Thyroid gland (tissue), 4 donors: ENCODE measurements around the gene SLC38A2. TPM values are rescaled to one million over a fixed set of nuclear protein-coding genes. Genes with fewer than 3 reads are reported as not detected.

Experiments used
- DNase-seq, 2 donors: peaks; one replicate each; pipeline ENCODE4 v3.0.0-alpha.2; 2019
- H3K27ac ChIP-seq, 3 donors: fragments of 200-600 bp; sonication (generic); 1 replicate in 2 of 3; 2 replicates in 1 of 3; pipeline ENCODE4 v1.5.1; 2016 to 2019; ENCODE audit warnings: mild to moderate bottlenecking in 1 of 3, moderate library complexity in 1 of 3
- H3K27me3 ChIP-seq: fragments of 200-600 bp; sonication (generic); one replicate; pipeline ENCODE4 v1.5.1; 2019
- H3K36me3 ChIP-seq, 2 donors: fragments of 200-600 bp; sonication (generic); one replicate each; pipeline ENCODE4 v1.5.1; 2016 to 2019
- H3K4me1 ChIP-seq, 2 donors: fragments of 200-600 bp; sonication (generic); one replicate each; pipeline ENCODE4 v1.5.1; 2017 to 2019
- H3K4me3 ChIP-seq, 3 donors: fragments of 200-600 bp; sonication (generic); replicated peaks in 1 of 3; 1 replicate in 2 of 3; 2 replicates in 1 of 3; pipeline ENCODE4 v1.5.1; 2016; ENCODE audit warnings: mild to moderate bottlenecking in 1 of 3
- H3K9me3 ChIP-seq: fragments of 200-600 bp; sonication (generic); one replicate; pipeline ENCODE4 v1.5.1; 2017
- POLR2A ChIP-seq, 2 donors: fragments of 450-650 bp; IDR thresholded peaks; one replicate each; pipeline ENCODE4 v1.6.1; 2017; ENCODE audit warnings: antibody characterized with exemption in 2 of 2, mild to moderate bottlenecking in 2 of 2, moderate library complexity in 1 of 2
- WGBS, 2 donors: methylation state at CpG; one replicate each; pipeline ENCODE4 v1.1.5; 2017; 5-methylcytosine and 5-hydroxymethylcytosine counted together
- intact Hi-C: fragments of 100-400 bp; cut with DNase I; formaldehyde crosslinking; loops from one replicate; pipeline ENCODE4 v1.15.1; 2023
- total RNA-seq, 4 donors: library from RNA; depleted of rRNA; stranded (reverse); fragments of >200 nt; gene quantifications; one replicate each; pipeline ENCODE4 v1.2.3, GENCODE V29; 2016
- TF ChIP-seq, protein P1 (sequence below), 6 experiments: fragments of 200-600 bp in 3 of 6; fragments of 450-650 bp in 3 of 6; sonication (generic) in 3 of 6; IDR thresholded peaks; one replicate each; pipeline ENCODE4 v1.5.1; 2016 to 2019; ENCODE audit warnings: antibody characterized with exemption in 6 of 6, mild to moderate bottlenecking in 2 of 6, inconsistent platforms in 1 of 6, moderate library complexity in 1 of 6

SLC38A2 gene
- total RNA-seq, 4 donors from 2014 or later = 210 to 460 (median 314) TPM

- TF ChIP-seq, protein P1, sequence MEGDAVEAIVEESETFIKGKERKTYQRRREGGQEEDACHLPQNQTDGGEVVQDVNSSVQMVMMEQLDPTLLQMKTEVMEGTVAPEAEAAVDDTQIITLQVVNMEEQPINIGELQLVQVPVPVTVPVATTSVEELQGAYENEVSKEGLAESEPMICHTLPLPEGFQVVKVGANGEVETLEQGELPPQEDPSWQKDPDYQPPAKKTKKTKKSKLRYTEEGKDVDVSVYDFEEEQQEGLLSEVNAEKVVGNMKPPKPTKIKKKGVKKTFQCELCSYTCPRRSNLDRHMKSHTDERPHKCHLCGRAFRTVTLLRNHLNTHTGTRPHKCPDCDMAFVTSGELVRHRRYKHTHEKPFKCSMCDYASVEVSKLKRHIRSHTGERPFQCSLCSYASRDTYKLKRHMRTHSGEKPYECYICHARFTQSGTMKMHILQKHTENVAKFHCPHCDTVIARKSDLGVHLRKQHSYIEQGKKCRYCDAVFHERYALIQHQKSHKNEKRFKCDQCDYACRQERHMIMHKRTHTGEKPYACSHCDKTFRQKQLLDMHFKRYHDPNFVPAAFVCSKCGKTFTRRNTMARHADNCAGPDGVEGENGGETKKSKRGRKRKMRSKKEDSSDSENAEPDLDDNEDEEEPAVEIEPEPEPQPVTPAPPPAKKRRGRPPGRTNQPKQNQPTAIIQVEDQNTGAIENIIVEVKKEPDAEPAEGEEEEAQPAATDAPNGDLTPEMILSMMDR (IDR thresholded peaks at IDR 0.05) = no peak
- Histone ChIP-seq H3K4me1 (peaks cover 0 to 6% of the 10 kb centered on the region in 2 donors), H3K4me3 (no peak overlapping the region), H3K36me3 (peaks cover 57 to 59% of the 10 kb centered on the region in 2 donors), H3K27ac (no peak overlapping the region), H3K9me3 (no peaks in the 10 kb centered on the region), H3K27me3 (no peaks in the 10 kb centered on the region)
- intact Hi-C loops = loop anchor here (10.0 kb wide), 1 partner anchor 305 kb away; no protein-coding TSS in a partner anchor
- no peak for DNase-seq
- 94 to 95% methylated on average over 4 of the region's 4 CpGs for WGBS, 2 donors
Measured at GRCh38 chr12:46359667-46360280, 12.8 kb downstream of the SLC38A2 start.

DNA sequence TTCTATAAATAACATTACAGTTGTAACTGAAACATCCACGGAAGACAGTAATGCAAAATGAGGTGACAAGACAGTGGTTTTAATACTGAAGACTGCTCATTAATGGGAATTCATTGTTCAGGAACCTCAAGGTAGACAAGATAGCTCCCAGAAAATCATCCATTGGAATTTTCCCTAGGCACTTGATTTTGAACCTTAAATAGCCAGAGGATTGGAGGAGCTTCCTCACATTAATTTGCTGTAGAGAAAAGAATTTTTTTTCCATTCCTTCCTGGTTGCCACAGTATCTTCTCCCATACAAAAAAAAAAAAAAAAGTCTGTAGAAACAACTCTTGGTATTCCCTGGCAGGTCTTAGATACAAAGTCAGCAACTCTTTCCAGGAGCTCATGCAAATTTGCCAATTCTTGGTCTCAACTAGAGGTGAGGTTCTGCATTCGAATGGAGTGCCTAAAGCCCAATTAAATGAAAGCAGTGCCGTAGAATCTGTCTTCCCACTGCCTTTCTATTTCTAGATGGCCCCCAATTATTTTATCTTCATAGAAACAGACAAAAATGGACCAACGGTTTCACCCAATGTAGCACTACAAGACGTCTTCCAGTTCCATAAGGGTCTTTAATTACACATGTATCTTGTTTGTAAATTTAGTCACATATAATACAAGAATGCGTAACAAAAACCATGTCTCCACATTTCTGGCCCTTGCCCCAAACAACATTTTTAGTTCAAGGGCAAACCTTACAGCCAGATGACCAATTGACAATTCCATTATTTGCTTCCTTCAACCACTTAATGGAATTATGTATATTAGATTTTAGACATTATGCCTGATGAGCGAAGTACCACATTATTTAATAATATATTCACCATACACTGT, 13.5 kb downstream of the SLC38A2 start:
- peaks cover 50 to 52% of the 10 kb centered on the region in 2 donors for H3K36me3 ChIP-seq
- H3K4me3 ChIP-seq = no peak overlapping the region
- H3K4me1 ChIP-seq = peaks cover 0 to 6% of the 10 kb centered on the region in 2 donors
- H3K27me3 ChIP-seq = no peaks in the 10 kb centered on the region
- intact Hi-C loops = no loop called here
- no peak for TF ChIP-seq POLR2A (IDR thresholded peaks at IDR 0.05)
- TF ChIP-seq, protein P1 (IDR thresholded peaks at IDR 0.05) = no peak
- no peak overlapping the region for H3K27ac ChIP-seq
- WGBS, 2 donors = 93 to 94% methylated on average over 7 of the region's 7 CpGs
- no peak for DNase-seq
- H3K9me3 ChIP-seq = no peaks in the 10 kb centered on the region

DNA sequence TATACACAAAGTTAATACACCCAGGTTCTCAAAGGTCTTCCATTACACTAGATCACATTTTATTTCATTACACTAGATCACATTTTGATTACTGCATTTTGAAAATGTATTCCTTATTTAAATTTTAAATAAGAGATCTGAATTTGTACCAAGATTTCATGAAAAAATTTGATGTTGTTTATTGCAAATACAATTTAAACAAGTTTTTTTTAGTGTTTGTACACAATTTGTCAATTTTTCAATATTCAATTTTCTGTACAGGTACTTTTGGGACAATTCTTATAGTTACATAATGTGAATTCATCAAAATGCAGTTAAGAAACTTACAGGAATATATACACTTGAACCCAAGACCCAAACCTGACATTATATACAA, 14.3 kb downstream of the SLC38A2 start:
- H3K4me1 ChIP-seq = peaks cover 0 to 6% of the 10 kb centered on the region in 2 donors
- H3K36me3 ChIP-seq = peaks cover 42 to 44% of the 10 kb centered on the region in 2 donors
- DNase-seq = no peak
- H3K9me3 ChIP-seq = no peaks in the 10 kb centered on the region
- H3K4me3 ChIP-seq = no peak overlapping the region
- intact Hi-C loops = no loop called here
- no peaks in the 10 kb centered on the region for H3K27me3 ChIP-seq
- TF ChIP-seq, protein P1 (IDR thresholded peaks at IDR 0.05) = no peak
- TF ChIP-seq POLR2A (IDR thresholded peaks at IDR 0.05) = no peak
- H3K27ac ChIP-seq = no peak overlapping the region

DNA sequence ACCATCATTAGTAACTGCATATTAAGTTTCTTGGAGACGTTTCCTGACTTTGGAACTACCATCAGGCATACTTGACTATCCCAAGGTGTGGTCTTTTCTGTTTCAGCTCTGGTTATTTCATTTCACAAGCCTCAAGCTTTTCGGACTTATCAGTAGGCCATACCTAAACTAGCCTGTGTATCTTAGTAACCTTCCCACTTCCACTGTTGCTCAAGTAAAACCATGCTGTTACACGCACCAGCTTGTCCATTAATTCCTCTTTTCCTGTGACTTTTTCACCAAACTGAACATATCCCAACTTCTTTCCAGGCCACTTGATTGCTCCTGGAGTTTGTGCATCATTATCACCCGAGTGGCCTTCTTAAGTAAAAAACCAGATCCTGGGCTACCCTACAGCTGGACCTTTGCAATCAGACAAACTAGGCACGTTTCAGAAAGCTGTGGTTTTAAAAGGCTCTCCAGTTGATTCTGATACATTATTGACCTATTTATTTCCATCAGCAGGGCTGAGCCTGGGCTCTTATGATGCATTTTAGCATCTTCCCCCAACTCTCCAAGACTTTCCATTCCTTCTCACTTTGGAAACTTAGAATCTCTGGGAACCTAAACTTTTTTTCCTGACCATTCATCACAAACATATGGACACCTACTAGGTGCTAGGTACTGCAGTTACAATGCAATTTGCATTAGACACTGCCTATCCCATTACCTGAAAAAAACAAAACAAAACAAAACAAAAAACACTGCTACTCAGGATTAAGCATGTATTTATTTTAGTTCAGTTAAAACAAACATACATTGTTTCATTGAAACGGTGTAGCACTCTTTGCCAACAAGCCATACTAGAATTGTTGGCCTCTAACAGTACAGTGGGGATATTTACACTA, 14.9 kb downstream of the SLC38A2 start:
- Histone ChIP-seq H3K27ac (no peak overlapping the region), H3K4me3 (no peak overlapping the region), H3K27me3 (no peaks in the 10 kb centered on the region), H3K9me3 (no peaks in the 10 kb centered on the region), H3K4me1 (peaks cover 0 to 6% of the 10 kb centered on the region in 2 donors), H3K36me3 (peaks cover 36 to 38% of the 10 kb centered on the region in 2 donors)
- 54 to 55% methylated on average over 6 of the region's 6 CpGs for WGBS, 2 donors
- TF ChIP-seq POLR2A (IDR thresholded peaks at IDR 0.05) = no peak
- TF ChIP-seq, protein P1 (IDR thresholded peaks at IDR 0.05) = no peak
- no peak for DNase-seq
- intact Hi-C loops = no loop called here
